ENCODE results near the gene OPALIN.

The OPALIN gene

GRCh38 chr10:96298362-96298761 lies 60.4 kb downstream of the OPALIN start:
- no peak for DNase-seq (ENCODE audit: low spot score)

GRCh38 chr10:96297486-96297885 lies 61.3 kb downstream of the OPALIN start:
- DNase-seq (ENCODE audit: low spot score) = no peak

- DNase-seq (ENCODE audit: low spot score) = no peak
These were observed 63.3 kb downstream of the OPALIN start for GRCh38 chr10:96295475-96295874.

Data from hematopoietic multipotent progenitor cell treated with erythropoietin and hydrocortisone succinate and interleukin-3 and kit ligand, for 15 days (in vitro differentiated cells).